ENCODE measurements around the gene ZNF503.

The ZNF503 gene

GRCh38 chr10:75431180-75432111 lies 29.9 kb upstream of the ZNF503 start, which contains the start of gene LRMDA:
Gene LRMDA, plus strand, starts transcription at chr10:75431624.
- DNase-seq (ENCODE audit: low spot score): no peak

- no peak for DNase-seq (ENCODE audit: low spot score)
Measured at GRCh38 chr10:75430000-75430763, 28.6 kb upstream of the ZNF503 start.

GRCh38 chr10:75429159-75429827 lies 27.7 kb upstream of the ZNF503 start:
- no peak for DNase-seq (ENCODE audit: low spot score)

- no peak for DNase-seq (ENCODE audit: low spot score)
Measured at GRCh38 chr10:75428434-75429158, 27.0 kb upstream of the ZNF503 start.

DNA sequence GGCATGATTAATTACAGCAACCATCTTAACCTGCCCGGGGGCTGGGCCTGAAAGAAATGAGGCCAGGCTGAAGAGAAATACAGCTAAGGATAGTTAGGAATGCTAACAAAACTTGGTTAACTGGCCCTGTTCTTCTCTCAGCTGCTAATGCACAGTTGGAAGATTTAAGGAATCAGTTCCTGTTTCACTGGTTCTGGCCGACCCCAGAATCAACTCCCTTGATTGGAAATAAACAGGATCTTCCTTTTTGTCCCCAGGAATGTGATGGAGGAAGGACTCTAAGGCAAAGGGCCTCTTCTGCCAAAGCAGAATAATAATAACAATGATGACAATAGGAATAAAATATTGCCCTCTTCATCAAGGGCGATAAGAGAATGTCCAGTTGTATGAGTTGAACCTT lies 26.4 kb upstream of the ZNF503 start:
- no peak for DNase-seq (ENCODE audit: low spot score)

DNA sequence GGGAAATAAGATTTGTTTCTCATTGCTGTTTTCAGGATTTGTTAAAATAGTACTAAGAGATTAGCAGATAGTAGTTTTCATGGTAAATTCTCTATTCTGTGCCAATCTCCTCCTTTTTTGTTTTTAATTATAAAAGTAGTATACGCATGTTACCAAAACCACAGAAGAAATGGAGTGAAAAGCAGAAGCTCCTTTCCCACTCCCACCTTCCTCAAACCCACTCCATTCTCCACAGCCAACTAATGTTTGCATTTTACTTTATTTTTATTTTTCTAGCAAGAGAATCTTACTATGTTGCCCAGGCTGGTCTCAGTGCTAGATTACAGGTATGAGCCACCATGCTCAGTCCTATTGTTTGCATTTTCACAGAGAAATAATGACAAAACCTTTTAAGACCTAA lies 25.3 kb upstream of the ZNF503 start:
- DNase-seq (ENCODE audit: low spot score): no peak

DNA sequence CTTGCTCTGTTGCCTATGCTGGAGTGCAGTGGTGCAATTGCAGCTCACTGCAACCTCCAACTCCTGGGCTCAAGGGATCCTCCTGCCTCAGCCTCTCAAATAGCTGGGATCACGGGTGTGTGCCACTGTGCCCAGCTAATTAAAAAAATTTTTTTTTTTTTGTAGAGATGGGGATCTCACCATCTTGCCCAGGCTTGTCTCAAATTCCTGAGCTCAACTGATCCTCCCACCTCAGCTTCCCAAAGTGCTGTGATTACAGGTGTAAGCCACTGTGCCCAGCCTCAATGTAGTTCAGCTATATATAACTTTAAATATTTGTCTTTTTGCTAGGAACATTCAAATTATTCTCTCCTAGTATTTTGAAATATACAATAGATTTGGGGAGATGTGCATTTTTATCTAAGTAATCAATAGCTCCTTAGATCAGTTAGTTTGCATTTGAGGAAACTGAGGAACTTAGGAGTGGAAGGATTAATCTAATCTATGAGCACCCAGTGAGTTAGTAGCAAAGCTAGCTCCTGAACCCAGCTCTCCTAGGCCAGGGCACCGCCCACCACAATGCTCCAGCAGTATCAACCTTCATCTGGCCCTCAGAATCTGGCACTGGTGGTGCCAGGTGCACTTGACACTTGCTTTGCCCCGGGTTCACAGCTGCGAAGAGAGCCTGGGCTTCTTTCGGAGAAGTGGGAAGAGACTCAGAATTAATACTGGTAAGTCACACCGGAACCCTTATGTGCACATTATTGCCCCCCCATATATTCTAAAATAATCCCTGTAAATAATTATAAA lies 23.9 kb upstream of the ZNF503 start:
- DNase-seq (ENCODE audit: low spot score): no peak

GRCh38 chr10:75424571-75424970 lies 23.0 kb upstream of the ZNF503 start:
- no peak for DNase-seq (ENCODE audit: low spot score)

DNA sequence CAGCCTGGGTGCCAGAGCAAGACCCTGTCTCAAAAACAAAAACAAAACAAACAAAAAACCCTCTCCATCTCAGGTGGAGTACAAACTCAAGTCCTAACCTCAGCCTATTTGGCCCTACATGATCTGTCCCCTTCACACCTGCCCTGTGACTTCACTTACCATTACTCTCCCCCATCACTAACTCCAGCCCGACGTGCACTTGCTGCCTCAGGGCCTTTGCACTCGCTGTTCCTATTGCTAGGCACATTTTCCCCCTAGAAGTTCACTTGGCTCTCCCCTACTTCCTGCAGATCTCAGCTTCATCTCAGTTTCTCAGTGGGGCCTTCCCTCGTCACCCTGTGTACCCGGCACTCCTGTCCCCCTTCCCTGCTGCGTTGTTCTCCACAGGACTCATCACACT lies 21.3 kb upstream of the ZNF503 start:
- DNase-seq (ENCODE audit: low spot score): no peak

DNA sequence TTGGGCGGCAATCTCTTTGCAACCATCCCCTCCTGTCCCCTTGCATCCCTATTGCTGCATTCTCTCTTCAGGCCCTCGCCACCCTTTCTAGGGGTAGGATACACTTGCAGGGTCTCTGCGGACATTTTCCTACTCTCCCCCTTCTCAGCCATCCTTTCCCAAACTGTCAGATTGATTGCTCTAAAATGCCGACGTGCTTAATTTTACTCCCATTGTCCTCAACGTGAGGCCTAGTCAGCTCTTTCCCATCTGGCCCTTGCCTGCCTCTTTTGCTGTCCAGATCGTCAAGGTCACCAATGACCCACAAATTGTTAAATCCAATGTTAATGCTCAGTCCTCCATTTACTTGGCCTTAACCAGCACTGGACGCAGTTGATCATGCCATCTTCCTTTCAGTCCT lies 17.1 kb upstream of the ZNF503 start:
- DNase-seq (ENCODE audit: low spot score): no peak

DNA sequence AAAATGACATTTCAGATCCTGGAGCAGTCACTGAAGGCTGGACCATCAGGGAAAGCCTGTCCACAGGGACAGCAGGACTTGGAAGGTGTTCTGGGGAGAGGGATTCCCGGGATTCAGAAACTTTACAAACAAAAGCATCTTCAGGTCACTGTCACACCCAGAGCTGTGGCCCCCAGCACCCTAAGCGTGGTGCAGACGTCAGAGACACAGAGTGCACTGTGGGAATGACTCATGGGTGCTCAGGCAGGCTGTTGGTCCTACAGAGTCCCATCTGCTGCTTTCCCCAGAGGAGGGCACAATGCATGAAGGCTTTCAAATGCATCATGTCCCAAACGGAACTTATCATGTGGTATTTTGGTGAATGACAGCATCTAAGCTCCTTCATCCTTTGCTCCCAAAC lies 16.7 kb upstream of the ZNF503 start:
- no peak for DNase-seq (ENCODE audit: low spot score)

GRCh38 chr10:75417522-75417927 lies 16.0 kb upstream of the ZNF503 start:
- no peak for DNase-seq (ENCODE audit: low spot score)

GRCh38 chr10:75414527-75414926 lies 13.0 kb upstream of the ZNF503 start:
- DNase-seq (ENCODE audit: low spot score): no peak

GRCh38 chr10:75410132-75411005 lies 8.8 kb upstream of the ZNF503 start:
- no peak for DNase-seq (ENCODE audit: low spot score)

DNA sequence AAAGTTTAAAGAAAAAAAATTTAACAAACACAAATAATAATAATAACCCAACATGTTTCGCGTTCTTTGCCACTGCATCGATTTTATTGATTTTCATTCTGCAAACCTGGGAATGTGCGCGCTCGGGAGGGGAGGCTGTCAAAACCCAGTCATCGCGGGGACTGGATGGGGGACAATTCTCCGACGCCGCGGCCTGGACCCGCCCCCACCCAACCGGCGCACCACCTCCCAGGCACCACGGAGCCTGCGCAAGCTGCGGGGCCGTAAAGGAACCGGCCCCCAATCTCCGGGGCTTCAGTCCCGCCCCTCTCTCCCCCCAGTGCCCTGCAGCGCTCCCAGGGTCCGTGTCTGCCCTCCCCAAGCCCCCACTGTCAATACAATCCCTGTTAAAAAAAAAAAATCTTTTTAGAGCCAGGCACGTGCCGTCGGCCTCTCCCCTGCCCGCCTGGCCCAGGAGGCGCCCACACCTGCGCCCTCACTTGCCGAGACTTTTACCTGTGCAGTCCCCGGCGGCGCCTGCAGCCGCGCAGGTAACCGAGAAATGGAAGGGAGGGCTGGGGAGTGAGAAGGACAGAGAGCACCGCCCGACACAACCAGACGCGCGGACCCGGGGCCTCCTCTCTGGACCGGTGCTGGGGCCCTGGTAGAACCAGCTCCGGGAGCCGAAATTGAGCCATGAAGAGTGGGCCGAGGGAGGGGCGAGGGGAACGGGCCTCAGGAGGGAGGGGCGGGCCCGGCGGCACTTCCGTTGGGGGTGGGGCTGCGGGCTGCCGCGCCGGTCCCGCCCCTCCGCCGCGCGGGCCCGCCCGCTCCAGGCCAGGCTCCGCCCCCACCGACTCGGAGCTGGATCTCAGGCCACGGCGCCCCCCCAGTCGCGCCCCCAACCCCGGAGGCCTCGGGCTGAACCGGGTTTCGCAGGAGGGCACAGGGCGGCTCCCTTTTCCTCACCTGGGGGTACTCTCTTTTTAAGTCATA lies 7.6 kb upstream of the ZNF503 start:
- DNase-seq (ENCODE audit: low spot score): no peak

- no peak for DNase-seq (ENCODE audit: low spot score)
Measured at GRCh38 chr10:75408509-75408875, 6.9 kb upstream of the ZNF503 start.

GRCh38 chr10:75407713-75408508 lies 6.3 kb upstream of the ZNF503 start:
- DNase-seq (ENCODE audit: low spot score): no peak

GRCh38 chr10:75407224-75407712 lies 5.7 kb upstream of the ZNF503 start:
- DNase-seq (ENCODE audit: low spot score): no peak

Measured in hematopoietic multipotent progenitor cell treated with erythropoietin and hydrocortisone succinate and interleukin-3 and kit ligand, for 17 days (in vitro differentiated cells).